ENCODE results near the gene CACNA2D2. TPM values are rescaled to one million over a fixed set of nuclear protein-coding genes. Genes with fewer than 3 reads are reported as not detected.

The CACNA2D2 gene
- total and polyA plus RNA-seq, 7 donors = 0.49 to 1.7 (median 1.1) TPM; not detected in 1

GRCh38 chr3:50417637-50418033 is 85.8 kb downstream of the CACNA2D2 start:
- H3K4me3 ChIP-seq = no peak overlapping the region
- DNase-seq = no peak

DNA sequence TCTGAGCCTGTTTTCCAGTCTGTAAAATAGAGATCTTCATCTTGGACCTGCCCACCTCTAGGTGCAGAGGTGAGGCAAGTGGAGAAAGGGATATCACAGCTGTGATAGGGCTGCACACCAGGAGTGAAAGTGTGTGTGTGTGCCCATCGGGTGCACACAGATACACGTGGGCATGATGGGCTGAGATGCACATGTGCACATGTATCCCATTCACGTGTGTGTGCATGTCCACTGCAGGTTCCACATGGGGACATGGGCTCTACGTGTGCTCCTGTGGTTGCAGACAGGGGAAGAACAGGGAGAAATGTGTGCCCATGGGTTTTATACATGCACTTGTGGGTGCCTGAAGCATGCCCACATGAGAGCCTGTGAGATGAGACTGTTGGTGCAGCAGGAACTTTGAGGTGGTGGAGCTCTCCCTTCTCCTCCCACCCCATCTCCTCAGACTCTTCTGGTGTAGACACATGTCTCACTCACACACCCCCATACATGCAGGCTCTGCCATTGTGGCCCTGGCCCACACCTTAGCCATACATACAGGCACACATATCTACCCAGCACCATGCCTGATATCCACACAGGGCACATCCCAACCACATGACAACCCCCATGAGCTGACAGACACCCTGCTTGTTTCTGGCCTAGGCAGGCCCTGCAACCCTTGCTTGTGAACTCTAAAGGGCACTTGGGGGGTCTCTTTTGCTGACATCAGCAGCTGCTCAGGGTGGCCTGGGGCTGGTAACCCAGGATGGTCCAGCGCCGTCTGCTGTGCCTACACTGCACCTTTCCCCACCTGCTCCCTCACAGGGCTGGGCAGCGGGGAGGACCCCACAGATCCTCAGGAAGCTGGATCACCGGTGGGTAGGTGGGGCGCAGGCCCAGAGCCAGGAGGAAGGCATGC is 86.4 kb downstream of the CACNA2D2 start:
- intact Hi-C loops (cut with DNase I) = no loop called here
- no peak overlapping the region for H3K27ac ChIP-seq
- no peak overlapping the region for H3K4me3 ChIP-seq
- no peak for DNase-seq
- no peaks in the 10 kb centered on the region for H3K9me3 ChIP-seq
- no peaks in the 10 kb centered on the region for H3K36me3 ChIP-seq
- H3K27me3 ChIP-seq = no peaks in the 10 kb centered on the region
- H3K4me1 ChIP-seq = no peaks in the 10 kb centered on the region
- TF ChIP-seq, protein P1, sequence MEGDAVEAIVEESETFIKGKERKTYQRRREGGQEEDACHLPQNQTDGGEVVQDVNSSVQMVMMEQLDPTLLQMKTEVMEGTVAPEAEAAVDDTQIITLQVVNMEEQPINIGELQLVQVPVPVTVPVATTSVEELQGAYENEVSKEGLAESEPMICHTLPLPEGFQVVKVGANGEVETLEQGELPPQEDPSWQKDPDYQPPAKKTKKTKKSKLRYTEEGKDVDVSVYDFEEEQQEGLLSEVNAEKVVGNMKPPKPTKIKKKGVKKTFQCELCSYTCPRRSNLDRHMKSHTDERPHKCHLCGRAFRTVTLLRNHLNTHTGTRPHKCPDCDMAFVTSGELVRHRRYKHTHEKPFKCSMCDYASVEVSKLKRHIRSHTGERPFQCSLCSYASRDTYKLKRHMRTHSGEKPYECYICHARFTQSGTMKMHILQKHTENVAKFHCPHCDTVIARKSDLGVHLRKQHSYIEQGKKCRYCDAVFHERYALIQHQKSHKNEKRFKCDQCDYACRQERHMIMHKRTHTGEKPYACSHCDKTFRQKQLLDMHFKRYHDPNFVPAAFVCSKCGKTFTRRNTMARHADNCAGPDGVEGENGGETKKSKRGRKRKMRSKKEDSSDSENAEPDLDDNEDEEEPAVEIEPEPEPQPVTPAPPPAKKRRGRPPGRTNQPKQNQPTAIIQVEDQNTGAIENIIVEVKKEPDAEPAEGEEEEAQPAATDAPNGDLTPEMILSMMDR (IDR thresholded peaks at IDR 0.05) = no peak
- no peak for TF ChIP-seq POLR2AphosphoS5 (IDR thresholded peaks at IDR 0.05)
- no peak for TF ChIP-seq EP300 (IDR thresholded peaks at IDR 0.05)
- no peak for TF ChIP-seq POLR2A (IDR thresholded peaks at IDR 0.05)
- WGBS, 2 donors = 86 to 88% methylated on average over 9 of the region's 9 CpGs

More at GRCh38 chr3:50417637-50418033, 85.8 kb downstream of the CACNA2D2 start:
- Histone ChIP-seq H3K27me3 (no peaks in the 10 kb centered on the region), H3K36me3 (no peaks in the 10 kb centered on the region), H3K9me3 (no peaks in the 10 kb centered on the region), H3K4me1 (no peaks in the 10 kb centered on the region), H3K27ac (no peak overlapping the region)
- 73 to 76% methylated on average over 4 of the region's 4 CpGs for WGBS, 2 donors
- TF ChIP-seq, protein P1 (IDR thresholded peaks at IDR 0.05) = no peak
- TF ChIP-seq POLR2AphosphoS5 (IDR thresholded peaks at IDR 0.05) (no peak), POLR2A (IDR thresholded peaks at IDR 0.05) (no peak), EP300 (IDR thresholded peaks at IDR 0.05) (no peak)
- intact Hi-C loops (cut with DNase I) = no loop called here

DNA sequence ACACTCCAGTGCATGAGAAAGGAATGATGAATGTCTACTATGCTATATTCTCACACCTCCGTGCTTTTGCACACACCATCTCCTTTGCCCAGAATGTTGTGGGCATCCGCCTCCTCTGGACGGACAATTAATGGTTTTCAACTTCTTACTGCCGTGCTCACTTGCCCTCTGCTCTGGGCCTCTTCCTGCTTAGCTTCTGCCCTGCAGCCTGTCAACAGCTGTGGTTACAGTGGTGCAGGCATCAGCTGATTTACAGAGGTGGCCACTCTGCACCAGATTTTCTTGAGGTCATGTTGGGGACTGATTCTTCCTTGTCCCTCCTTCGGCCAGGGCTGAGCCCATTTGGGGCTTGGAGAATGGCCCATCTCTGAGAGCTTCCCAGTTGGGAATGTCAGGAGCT is 87.6 kb downstream of the CACNA2D2 start:
- WGBS, 2 donors = 41 to 75% methylated on average over 5 of the region's 5 CpGs
- intact Hi-C loops (cut with DNase I) = no loop called here
- no peak overlapping the region for H3K27ac ChIP-seq

GRCh38 chr3:50415061-50415460 is 88.4 kb downstream of the CACNA2D2 start:
- Histone ChIP-seq H3K27ac (no peak overlapping the region), H3K36me3 (no peaks in the 10 kb centered on the region), H3K9me3 (no peaks in the 10 kb centered on the region), H3K27me3 (no peaks in the 10 kb centered on the region), H3K4me1 (no peaks in the 10 kb centered on the region), H3K4me3 (no peak overlapping the region)
- DNase-seq = no peak
- TF ChIP-seq POLR2AphosphoS5 (IDR thresholded peaks at IDR 0.05) (no peak), POLR2A (IDR thresholded peaks at IDR 0.05) (no peak), EP300 (IDR thresholded peaks at IDR 0.05) (no peak)
- TF ChIP-seq, protein P1 (IDR thresholded peaks at IDR 0.05) = no peak
- WGBS, 2 donors = 61 to 72% methylated on average over 4 of the region's 4 CpGs
- intact Hi-C loops (cut with DNase I) = no loop called here

More for the DNA sequence above, 87.6 kb downstream of the CACNA2D2 start:
- Histone ChIP-seq H3K9me3 (no peaks in the 10 kb centered on the region), H3K27me3 (no peaks in the 10 kb centered on the region), H3K36me3 (no peaks in the 10 kb centered on the region), H3K4me3 (no peak overlapping the region), H3K4me1 (no peaks in the 10 kb centered on the region)
- TF ChIP-seq POLR2A (IDR thresholded peaks at IDR 0.05) (no peak), EP300 (IDR thresholded peaks at IDR 0.05) (no peak), POLR2AphosphoS5 (IDR thresholded peaks at IDR 0.05) (no peak)
- no peak for DNase-seq

DNA sequence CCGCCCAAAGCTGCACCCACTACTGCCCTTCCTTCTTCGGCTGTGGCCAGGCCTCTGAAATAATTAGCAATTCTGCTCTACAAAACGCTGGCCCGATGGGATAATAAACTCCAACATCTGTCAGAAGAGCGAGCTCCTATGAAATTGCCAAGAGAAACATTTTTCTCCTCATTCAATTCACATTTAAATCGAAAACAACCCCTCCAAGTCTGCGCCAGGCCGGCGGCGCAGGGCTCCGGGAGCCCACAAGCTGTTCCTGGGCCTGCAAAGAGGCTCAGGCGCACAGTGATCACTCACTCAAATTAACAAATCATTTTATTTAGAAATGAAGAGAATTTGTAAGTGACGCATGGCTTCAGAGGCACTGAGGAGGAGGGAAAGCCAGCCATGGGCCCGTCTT is 88.8 kb downstream of the CACNA2D2 start:
- 93 to 94% methylated on average over 14 of the region's 14 CpGs for WGBS, 2 donors
- TF ChIP-seq EP300 (IDR thresholded peaks at IDR 0.05) (no peak), POLR2A (IDR thresholded peaks at IDR 0.05) (no peak), POLR2AphosphoS5 (IDR thresholded peaks at IDR 0.05) (no peak)
- TF ChIP-seq, protein P1 (IDR thresholded peaks at IDR 0.05) = no peak
- no peaks in the 10 kb centered on the region for H3K36me3 ChIP-seq
- no peak overlapping the region for H3K4me3 ChIP-seq
- no peaks in the 10 kb centered on the region for H3K4me1 ChIP-seq
- DNase-seq = no peak
- H3K27me3 ChIP-seq = no peaks in the 10 kb centered on the region
- no peaks in the 10 kb centered on the region for H3K9me3 ChIP-seq
- no peak overlapping the region for H3K27ac ChIP-seq
- intact Hi-C loops (cut with DNase I) = no loop called here
